GM12872 (cell line): ENCODE results near the gene ATP6V0A1.

Experiments used
- CTCF ChIP-seq: IDR thresholded peaks from 3 replicates; pipeline ENCODE4 v1.5.1; 2011; ENCODE audit warnings: low read depth, mild to moderate bottlenecking, low read length, moderate library complexity; ENCODE audit not compliant: insufficient read depth

Gene ATP6V0A1

GRCh38 chr17:42502926-42503325 lies 44.2 kb downstream of the ATP6V0A1 start:
- TF ChIP-seq CTCF: no peak

DNA sequence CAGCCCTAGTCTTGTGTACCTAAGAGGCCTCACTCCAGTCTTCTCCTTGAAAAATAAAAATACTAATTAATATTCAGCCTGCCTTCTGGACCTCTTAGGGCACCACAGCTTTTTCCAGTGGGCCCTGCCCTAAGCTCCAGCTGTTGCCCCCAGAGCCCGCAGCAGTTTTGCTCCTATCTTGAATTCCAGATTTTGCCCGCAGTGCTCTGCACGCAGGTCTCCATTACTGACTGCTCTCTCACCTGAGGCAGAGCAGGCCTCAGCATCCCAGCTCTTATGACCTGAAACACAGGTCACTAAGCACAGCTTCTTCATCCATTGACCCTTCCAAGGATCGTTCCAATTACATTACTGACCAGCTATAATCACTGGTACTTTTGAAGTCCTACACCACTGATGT lies 49.0 kb downstream of the ATP6V0A1 start:
- TF ChIP-seq CTCF: no peak

- TF ChIP-seq CTCF: no peak
Observed at GRCh38 chr17:42508426-42509165, 49.9 kb downstream of the ATP6V0A1 start.

DNA sequence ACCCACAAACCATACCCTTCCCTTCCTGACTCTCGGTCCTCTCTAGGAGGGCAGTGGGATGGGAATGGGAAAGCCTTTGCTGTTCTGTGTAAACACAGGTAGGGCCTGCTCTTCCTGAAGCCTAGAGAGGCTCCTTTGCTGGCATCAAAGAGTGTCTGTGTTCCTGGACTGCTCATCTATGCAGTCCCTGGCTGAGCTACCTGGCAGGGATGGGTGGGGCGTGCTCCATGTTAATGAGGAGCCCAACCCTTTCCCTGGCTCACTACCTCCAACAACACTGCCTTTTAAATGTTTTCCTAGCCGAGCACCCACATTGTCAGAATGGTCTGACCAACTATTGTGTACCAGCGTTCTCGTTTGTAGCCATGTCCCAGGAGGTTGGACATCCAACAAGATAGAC lies 50.7 kb downstream of the ATP6V0A1 start:
- TF ChIP-seq CTCF: no peak

DNA sequence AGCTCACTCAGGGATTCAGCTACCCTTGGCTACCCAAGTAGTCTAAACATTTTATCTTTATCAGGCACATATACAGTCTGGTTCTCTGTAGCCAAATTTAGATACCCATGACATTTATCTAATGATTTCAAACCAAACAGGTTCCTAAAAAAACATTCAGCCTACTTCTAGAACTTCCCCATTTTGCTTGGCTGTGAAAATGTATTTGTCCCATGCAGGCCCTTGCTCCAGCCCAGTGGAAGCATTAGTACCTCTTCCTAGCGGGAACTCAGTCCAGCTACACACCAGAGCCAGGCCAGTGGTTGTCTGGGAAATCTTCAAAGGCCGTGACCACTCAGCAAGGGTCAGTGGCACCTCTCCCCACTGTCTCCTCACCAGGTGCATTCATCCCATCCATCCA lies 51.2 kb downstream of the ATP6V0A1 start:
- no peak for TF ChIP-seq CTCF

- TF ChIP-seq CTCF: no peak
Observed at GRCh38 chr17:42512246-42512645, 53.6 kb downstream of the ATP6V0A1 start.

GRCh38 chr17:42512733-42513251 lies 54.1 kb downstream of the ATP6V0A1 start:
- no peak for TF ChIP-seq CTCF
